Fibroblast of lung (primary cell): ENCODE measurements around the gene IZUMO1. TPM values are rescaled to one million over a fixed set of nuclear protein-coding genes. Genes with fewer than 3 reads are reported as not detected.

Experiments
- DNase-seq, 2 donors: peaks; one replicate each; pipeline versions ENCODE4 v3.0.0 to v3.0.0-alpha.2; 2010; ENCODE audit warnings: low read depth in 2 of 2
- H2AFZ ChIP-seq: 2 replicates; pipeline ENCODE4 v1.5.1; 2012; ENCODE audit warnings: low read length, control low read depth, inconsistent platforms
- H3K27ac ChIP-seq: 2 replicates; pipeline ENCODE4 v1.5.1; 2011; ENCODE audit warnings: low read length, control low read depth; ENCODE audit not compliant: insufficient read depth
- H3K27me3 ChIP-seq: 2 replicates; pipeline ENCODE4 v1.5.1; 2011; ENCODE audit warnings: mild to moderate bottlenecking, low read length; ENCODE audit not compliant: control insufficient read depth, insufficient read depth
- H3K36me3 ChIP-seq: 2 replicates; pipeline ENCODE4 v1.5.1; 2011; ENCODE audit warnings: low read length; ENCODE audit not compliant: control insufficient read depth, insufficient read depth
- H3K4me1 ChIP-seq: 2 replicates; pipeline ENCODE4 v1.5.1; 2011; ENCODE audit warnings: low read length; ENCODE audit not compliant: control insufficient read depth, insufficient read depth; ENCODE audit errors: extremely low read depth
- H3K4me2 ChIP-seq: 2 replicates; pipeline ENCODE4 v1.5.1; 2011; ENCODE audit warnings: low read length, control low read depth; ENCODE audit not compliant: insufficient read depth; ENCODE audit errors: extremely low read depth
- H3K4me3 ChIP-seq, 4 experiments: fragments of 200-600 bp in 1 of 4; sonication (generic) in 1 of 4; replicated peaks in 1 of 4; 2 replicates each; pipeline ENCODE4 v1.5.1; 2011 to 2016; ENCODE audit warnings: low read length in 4 of 4, low read depth in 3 of 4, mild to moderate bottlenecking in 3 of 4, control low read depth in 2 of 4, inconsistent platforms in 1 of 4, mixed read lengths in 1 of 4; ENCODE audit not compliant: insufficient read depth in 1 of 4; ENCODE audit errors: control extremely low read depth in 1 of 4
- H3K79me2 ChIP-seq: 2 replicates; pipeline ENCODE4 v1.5.1; 2012; ENCODE audit warnings: mild to moderate bottlenecking, low read length, inconsistent platforms; ENCODE audit not compliant: control insufficient read depth, insufficient read depth
- H3K9ac ChIP-seq: 2 replicates; pipeline ENCODE4 v1.5.1; 2011; ENCODE audit warnings: mild to moderate bottlenecking, low read length, control low read depth; ENCODE audit not compliant: insufficient read depth
- H3K9me3 ChIP-seq: 2 replicates; pipeline ENCODE4 v1.5.1; 2012; ENCODE audit warnings: low read depth, low read length; ENCODE audit not compliant: control insufficient read depth, insufficient read depth
- H4K20me1 ChIP-seq: 2 replicates; pipeline ENCODE4 v1.5.1; 2011; ENCODE audit warnings: low read length; ENCODE audit not compliant: control insufficient read depth, insufficient read depth; ENCODE audit errors: extremely low read depth
- CTCF ChIP-seq, 2 donors: IDR thresholded peaks in 1 of 2; conservative IDR thresholded peaks in 1 of 2; 1 replicate in 1 of 2; 2 replicates in 1 of 2; pipeline ENCODE4 v1.5.1; 2011 to 2012; ENCODE audit warnings: low read length in 2 of 2, control low read depth in 1 of 2, inconsistent platforms in 1 of 2, low read depth in 1 of 2, mild to moderate bottlenecking in 1 of 2
- EZH2 ChIP-seq: IDR thresholded peaks from 2 replicates; pipeline ENCODE4 v1.5.1; 2012; ENCODE audit warnings: low read length, control low read depth, mild to moderate bottlenecking; ENCODE audit errors: missing control alignments
- polyA plus RNA-seq, 2 donors: library from polyadenylated mRNA; depleted of rRNA in 1 of 2; stranded (reverse) in 1 of 2; unstranded in 1 of 2; fragments of >200 nt; gene quantifications; 2 replicates each; pipeline ENCODE4 v1.2.1, GENCODE V29; 2011 to 2012; ENCODE audit warnings: missing spikeins in 1 of 2
- total RNA-seq: library from RNA; depleted of rRNA; stranded (reverse); fragments of >200 nt; gene quantifications from 2 replicates; pipeline ENCODE4 v1.2.1, GENCODE V29; 2014

Gene IZUMO1
- total and polyA plus RNA-seq, 2 donors (not counting 1 experiment from before 2014, with no cell fraction given): not detected

DNA sequence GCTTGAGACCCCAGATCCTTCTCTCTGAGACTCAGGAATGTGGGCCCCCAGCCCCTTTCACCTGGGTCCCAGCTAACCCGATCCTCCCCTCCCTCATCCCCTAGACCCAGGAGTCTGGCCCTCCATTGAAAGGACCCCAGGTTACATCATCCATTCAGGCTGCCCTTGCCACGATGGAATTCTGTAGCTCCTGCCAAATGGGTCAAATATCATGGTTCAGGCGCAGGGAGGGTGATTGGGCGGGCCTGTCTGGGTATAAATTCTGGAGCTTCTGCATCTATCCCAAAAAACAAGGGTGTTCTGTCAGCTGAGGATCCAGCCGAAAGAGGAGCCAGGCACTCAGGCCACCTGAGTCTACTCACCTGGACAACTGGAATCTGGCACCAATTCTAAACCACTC is 9.1 kb upstream of the IZUMO1 start:
- Histone ChIP-seq H3K79me2 (no peaks in the 10 kb centered on the region), H3K27me3 (peaks cover 20% of the 10 kb centered on the region), H3K9me3 (no peaks in the 10 kb centered on the region), H3K4me1 (peaks cover 3% of the 10 kb centered on the region), H4K20me1 (no peaks in the 10 kb centered on the region), H3K4me3 (no peak overlapping the region), H3K36me3 (no peaks in the 10 kb centered on the region), H3K4me2 (no peak overlapping the region), H2AFZ (no peak overlapping the region), H3K9ac (no peak overlapping the region), H3K27ac (no peak overlapping the region)
- DNase-seq: no peak
- TF ChIP-seq CTCF (conservative IDR thresholded peaks at IDR 0.05 in 1 of 2, IDR thresholded peaks at IDR 0.05 in 1 of 2; ENCODE audit: low read depth in 1 of 2, low read length in 2 of 2): no peak
- TF ChIP-seq EZH2: no peak

GRCh38 chr19:48755084-48755641 is 8.5 kb upstream of the IZUMO1 start, which contains the start of gene FGF21:
Gene FGF21 (plus strand): TSS chr19:48755524. CDS start chr19:48756237, 713 bp downstream.
- peaks cover 3% of the 10 kb centered on the region for H3K4me1 ChIP-seq
- no peaks in the 10 kb centered on the region for H3K79me2 ChIP-seq
- DNase-seq: no peak

More at GRCh38 chr19:48755084-48755641, 8.5 kb upstream of the IZUMO1 start, which contains the start of gene FGF21:
- TF ChIP-seq EZH2 (no peak), CTCF (conservative IDR thresholded peaks at IDR 0.05 in 1 of 2, IDR thresholded peaks at IDR 0.05 in 1 of 2; ENCODE audit: low read depth in 1 of 2, low read length in 2 of 2) (no peak)
- Histone ChIP-seq H3K4me3 (no peak within 1 kb of the TSS), H3K27me3 (peaks cover 18% of the 10 kb centered on the region), H3K36me3 (no peaks in the 10 kb centered on the region), H3K9ac (no peak within 1 kb of the TSS), H4K20me1 (no peaks in the 10 kb centered on the region), H3K9me3 (no peaks in the 10 kb centered on the region), H3K27ac (no peak within 1 kb of the TSS), H3K4me2 (no peak within 1 kb of the TSS), H2AFZ (no peak within 1 kb of the TSS)
